ENCODE data around the gene GMDS. TPM values are rescaled to one million over a fixed set of nuclear protein-coding genes. Genes with fewer than 3 reads are reported as not detected.

GMDS gene
- total and polyA plus RNA-seq, 2 of the 8 experiments (the other 6 are each of a cell fraction or from before 2014, with no cell fraction given): 16.8 to 50.0 TPM

DNA sequence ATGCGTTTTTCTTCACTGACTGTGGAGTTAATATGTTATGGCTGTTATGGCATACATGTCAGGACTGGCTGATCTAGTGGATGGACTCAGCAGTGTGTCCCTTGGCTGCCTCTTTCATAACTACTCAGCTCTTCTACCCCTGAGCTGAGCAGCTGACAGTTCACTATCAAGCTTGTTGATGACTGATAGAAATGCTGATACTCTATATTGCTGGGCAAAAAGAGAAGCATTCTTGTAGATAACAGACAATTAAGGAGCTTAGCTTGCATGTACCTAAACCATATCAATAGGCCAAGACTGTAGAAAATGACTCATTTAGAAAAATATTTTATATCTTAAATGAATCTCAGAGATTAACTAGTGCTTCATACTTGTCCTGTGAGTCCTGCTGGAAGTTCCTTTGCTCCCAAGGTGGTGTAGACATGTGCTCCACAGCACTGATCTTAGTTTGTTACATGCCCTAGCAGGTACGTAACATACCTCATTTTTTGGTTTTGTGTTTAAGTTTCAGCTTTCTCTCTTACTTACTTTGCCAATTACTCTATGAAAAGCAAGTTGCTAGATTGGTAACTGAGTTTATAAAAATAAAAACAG is 236.9 kb downstream of the GMDS start (continued):
- TF ChIP-seq, protein P1, sequence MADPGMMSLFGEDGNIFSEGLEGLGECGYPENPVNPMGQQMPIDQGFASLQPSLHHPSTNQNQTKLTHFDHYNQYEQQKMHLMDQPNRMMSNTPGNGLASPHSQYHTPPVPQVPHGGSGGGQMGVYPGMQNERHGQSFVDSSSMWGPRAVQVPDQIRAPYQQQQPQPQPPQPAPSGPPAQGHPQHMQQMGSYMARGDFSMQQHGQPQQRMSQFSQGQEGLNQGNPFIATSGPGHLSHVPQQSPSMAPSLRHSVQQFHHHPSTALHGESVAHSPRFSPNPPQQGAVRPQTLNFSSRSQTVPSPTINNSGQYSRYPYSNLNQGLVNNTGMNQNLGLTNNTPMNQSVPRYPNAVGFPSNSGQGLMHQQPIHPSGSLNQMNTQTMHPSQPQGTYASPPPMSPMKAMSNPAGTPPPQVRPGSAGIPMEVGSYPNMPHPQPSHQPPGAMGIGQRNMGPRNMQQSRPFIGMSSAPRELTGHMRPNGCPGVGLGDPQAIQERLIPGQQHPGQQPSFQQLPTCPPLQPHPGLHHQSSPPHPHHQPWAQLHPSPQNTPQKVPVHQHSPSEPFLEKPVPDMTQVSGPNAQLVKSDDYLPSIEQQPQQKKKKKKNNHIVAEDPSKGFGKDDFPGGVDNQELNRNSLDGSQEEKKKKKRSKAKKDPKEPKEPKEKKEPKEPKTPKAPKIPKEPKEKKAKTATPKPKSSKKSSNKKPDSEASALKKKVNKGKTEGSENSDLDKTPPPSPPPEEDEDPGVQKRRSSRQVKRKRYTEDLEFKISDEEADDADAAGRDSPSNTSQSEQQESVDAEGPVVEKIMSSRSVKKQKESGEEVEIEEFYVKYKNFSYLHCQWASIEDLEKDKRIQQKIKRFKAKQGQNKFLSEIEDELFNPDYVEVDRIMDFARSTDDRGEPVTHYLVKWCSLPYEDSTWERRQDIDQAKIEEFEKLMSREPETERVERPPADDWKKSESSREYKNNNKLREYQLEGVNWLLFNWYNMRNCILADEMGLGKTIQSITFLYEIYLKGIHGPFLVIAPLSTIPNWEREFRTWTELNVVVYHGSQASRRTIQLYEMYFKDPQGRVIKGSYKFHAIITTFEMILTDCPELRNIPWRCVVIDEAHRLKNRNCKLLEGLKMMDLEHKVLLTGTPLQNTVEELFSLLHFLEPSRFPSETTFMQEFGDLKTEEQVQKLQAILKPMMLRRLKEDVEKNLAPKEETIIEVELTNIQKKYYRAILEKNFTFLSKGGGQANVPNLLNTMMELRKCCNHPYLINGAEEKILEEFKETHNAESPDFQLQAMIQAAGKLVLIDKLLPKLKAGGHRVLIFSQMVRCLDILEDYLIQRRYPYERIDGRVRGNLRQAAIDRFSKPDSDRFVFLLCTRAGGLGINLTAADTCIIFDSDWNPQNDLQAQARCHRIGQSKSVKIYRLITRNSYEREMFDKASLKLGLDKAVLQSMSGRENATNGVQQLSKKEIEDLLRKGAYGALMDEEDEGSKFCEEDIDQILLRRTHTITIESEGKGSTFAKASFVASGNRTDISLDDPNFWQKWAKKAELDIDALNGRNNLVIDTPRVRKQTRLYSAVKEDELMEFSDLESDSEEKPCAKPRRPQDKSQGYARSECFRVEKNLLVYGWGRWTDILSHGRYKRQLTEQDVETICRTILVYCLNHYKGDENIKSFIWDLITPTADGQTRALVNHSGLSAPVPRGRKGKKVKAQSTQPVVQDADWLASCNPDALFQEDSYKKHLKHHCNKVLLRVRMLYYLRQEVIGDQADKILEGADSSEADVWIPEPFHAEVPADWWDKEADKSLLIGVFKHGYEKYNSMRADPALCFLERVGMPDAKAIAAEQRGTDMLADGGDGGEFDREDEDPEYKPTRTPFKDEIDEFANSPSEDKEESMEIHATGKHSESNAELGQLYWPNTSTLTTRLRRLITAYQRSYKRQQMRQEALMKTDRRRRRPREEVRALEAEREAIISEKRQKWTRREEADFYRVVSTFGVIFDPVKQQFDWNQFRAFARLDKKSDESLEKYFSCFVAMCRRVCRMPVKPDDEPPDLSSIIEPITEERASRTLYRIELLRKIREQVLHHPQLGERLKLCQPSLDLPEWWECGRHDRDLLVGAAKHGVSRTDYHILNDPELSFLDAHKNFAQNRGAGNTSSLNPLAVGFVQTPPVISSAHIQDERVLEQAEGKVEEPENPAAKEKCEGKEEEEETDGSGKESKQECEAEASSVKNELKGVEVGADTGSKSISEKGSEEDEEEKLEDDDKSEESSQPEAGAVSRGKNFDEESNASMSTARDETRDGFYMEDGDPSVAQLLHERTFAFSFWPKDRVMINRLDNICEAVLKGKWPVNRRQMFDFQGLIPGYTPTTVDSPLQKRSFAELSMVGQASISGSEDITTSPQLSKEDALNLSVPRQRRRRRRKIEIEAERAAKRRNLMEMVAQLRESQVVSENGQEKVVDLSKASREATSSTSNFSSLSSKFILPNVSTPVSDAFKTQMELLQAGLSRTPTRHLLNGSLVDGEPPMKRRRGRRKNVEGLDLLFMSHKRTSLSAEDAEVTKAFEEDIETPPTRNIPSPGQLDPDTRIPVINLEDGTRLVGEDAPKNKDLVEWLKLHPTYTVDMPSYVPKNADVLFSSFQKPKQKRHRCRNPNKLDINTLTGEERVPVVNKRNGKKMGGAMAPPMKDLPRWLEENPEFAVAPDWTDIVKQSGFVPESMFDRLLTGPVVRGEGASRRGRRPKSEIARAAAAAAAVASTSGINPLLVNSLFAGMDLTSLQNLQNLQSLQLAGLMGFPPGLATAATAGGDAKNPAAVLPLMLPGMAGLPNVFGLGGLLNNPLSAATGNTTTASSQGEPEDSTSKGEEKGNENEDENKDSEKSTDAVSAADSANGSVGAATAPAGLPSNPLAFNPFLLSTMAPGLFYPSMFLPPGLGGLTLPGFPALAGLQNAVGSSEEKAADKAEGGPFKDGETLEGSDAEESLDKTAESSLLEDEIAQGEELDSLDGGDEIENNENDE (IDR thresholded peaks at IDR 0.05; ENCODE audit: insufficient replicate concordance, low read length): no peak
- no peak for TF ChIP-seq RNF2 (IDR thresholded peaks at IDR 0.05; ENCODE audit: borderline replicate concordance, low read depth, low read length, missing control alignments, poor library complexity, severe bottlenecking)
- TF ChIP-seq POU5F1 (IDR thresholded peaks at IDR 0.05; ENCODE audit: low read depth, low read length): no peak
- no peak for TF ChIP-seq HDAC2 (IDR thresholded peaks at IDR 0.05; ENCODE audit: borderline replicate concordance in 1 of 2, low read depth in 2 of 2, low read length in 2 of 2)
- no peak for TF ChIP-seq MAFK (IDR thresholded peaks at IDR 0.05; ENCODE audit: low read depth, low read length)
